Superior temporal gyrus (tissue), 1 donor: ENCODE results near the gene PRKAB1.

Experiments
- DNase-seq: peaks from one replicate; pipeline ENCODE4 v3.0.0-alpha.2; 2016; ENCODE audit errors: extremely low spot score

PRKAB1 gene

GRCh38 chr12:119661882-119662281 lies 6.1 kb upstream of the PRKAB1 start:
- no peak for DNase-seq

GRCh38 chr12:119664642-119665041 lies 3.3 kb upstream of the PRKAB1 start:
- no peak for DNase-seq

- no peak for DNase-seq
Observed at GRCh38 chr12:119665164-119665929, 2.6 kb upstream of the PRKAB1 start.

- no peak for DNase-seq
Observed at GRCh38 chr12:119666226-119666795, 1.6 kb upstream of the PRKAB1 start.

GRCh38 chr12:119666900-119667576 lies 895 bp upstream of the PRKAB1 start:
- peak; percentile 43 for DNase-seq

GRCh38 chr12:119668324-119668841 lies 450 bp downstream of the PRKAB1 start:
- DNase-seq = no peak

- no peak for DNase-seq
Observed at GRCh38 chr12:119669744-119670472, 2.0 kb downstream of the PRKAB1 start.

GRCh38 chr12:119671070-119671469 lies 3.1 kb downstream of the PRKAB1 start:
- DNase-seq = no peak

- no peak for DNase-seq
Observed at GRCh38 chr12:119672194-119672593, 4.3 kb downstream of the PRKAB1 start.

GRCh38 chr12:119673634-119674033 lies 5.7 kb downstream of the PRKAB1 start:
- no peak for DNase-seq

- DNase-seq = no peak
Observed at GRCh38 chr12:119674560-119674959, 6.6 kb downstream of the PRKAB1 start.

GRCh38 chr12:119676022-119676421 lies 8.1 kb downstream of the PRKAB1 start:
- DNase-seq = no peak

- DNase-seq = no peak
Observed at GRCh38 chr12:119676573-119676972, 8.6 kb downstream of the PRKAB1 start.

GRCh38 chr12:119678459-119678858 lies 10.5 kb downstream of the PRKAB1 start:
- DNase-seq = no peak

- no peak for DNase-seq
Observed at GRCh38 chr12:119679081-119679480, 11.1 kb downstream of the PRKAB1 start.

GRCh38 chr12:119679490-119679889 lies 11.6 kb downstream of the PRKAB1 start:
- DNase-seq = no peak

- no peak for DNase-seq
Observed at GRCh38 chr12:119681111-119681510, 13.2 kb downstream of the PRKAB1 start.

- no peak for DNase-seq
Observed at GRCh38 chr12:119681728-119682638, 14.1 kb downstream of the PRKAB1 start.

GRCh38 chr12:119682639-119683252 lies 14.8 kb downstream of the PRKAB1 start:
- DNase-seq = no peak

- no peak for DNase-seq
Observed at GRCh38 chr12:119683413-119683812, 15.5 kb downstream of the PRKAB1 start.

- DNase-seq = no peak
Observed at GRCh38 chr12:119683816-119684215, 15.9 kb downstream of the PRKAB1 start.
